ENCODE measurements around the gene CYP46A1. TPM values are rescaled to one million over a fixed set of nuclear protein-coding genes. Genes with fewer than 3 reads are reported as not detected.

CYP46A1 gene
- total RNA-seq, 3 donors from 2014 or later (not counting 1 experiment from before 2014, with no cell fraction given) = 0.09 to 0.45 (median 0.09) TPM

DNA sequence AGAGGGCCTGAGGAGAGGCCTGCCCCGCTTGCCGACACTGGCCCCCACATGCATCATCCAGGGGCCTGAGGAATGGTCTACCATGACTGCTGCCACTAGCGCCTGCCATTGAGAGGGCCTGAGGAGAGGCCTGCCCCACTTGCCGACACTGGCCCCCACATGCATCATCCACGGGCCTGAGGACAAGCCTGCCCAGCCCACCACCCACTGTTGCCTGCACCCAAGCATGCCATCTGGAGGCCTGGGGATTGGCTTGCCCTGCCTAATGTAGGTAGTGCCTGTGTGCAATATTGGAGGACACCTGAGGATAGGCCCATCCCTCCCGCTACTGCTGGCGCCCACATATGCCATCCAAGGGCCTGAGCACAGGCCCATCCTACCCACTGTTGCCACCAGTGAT, 24.4 kb downstream of the CYP46A1 start:
- H3K4me3 Mint-ChIP-seq = no peak overlapping the region
- peaks cover 11% of the 10 kb centered on the region for H3K36me3 Mint-ChIP-seq
- H3K27me3 ChIP-seq (ENCODE audit: control insufficient read depth, insufficient read depth, low read length) = no peaks in the 10 kb centered on the region
- H3K27ac Mint-ChIP-seq = no peak overlapping the region
- DNase-seq (no peak), ATAC-seq (no peak)
- no peaks in the 10 kb centered on the region for H3K4me1 Mint-ChIP-seq
- H3K9me3 ChIP-seq (ENCODE audit: control insufficient read depth, insufficient read depth, low read length) = peaks cover 4% of the 10 kb centered on the region
- intact Hi-C loops (cut with micrococcal nuclease) = no loop called here
- no peak overlapping the region for H3K4me3 ChIP-seq (ENCODE audit: low read length)
- peaks cover 4 to 20% of the 10 kb centered on the region in 2 donors for H3K27me3 Mint-ChIP-seq (ENCODE audit: low read depth in 2 of 2)
- 80% methylated on average over 7 of the region's 7 CpGs for WGBS (ENCODE audit: insufficient coverage)
- H3K27ac ChIP-seq (ENCODE audit: low read length) = no peak overlapping the region
- no peaks in the 10 kb centered on the region for H3K4me1 ChIP-seq (ENCODE audit: control insufficient read depth, insufficient read depth, low read length)
- H3K36me3 ChIP-seq (ENCODE audit: control insufficient read depth, insufficient read depth, low read length) = no peaks in the 10 kb centered on the region
- TF ChIP-seq, protein P1, sequence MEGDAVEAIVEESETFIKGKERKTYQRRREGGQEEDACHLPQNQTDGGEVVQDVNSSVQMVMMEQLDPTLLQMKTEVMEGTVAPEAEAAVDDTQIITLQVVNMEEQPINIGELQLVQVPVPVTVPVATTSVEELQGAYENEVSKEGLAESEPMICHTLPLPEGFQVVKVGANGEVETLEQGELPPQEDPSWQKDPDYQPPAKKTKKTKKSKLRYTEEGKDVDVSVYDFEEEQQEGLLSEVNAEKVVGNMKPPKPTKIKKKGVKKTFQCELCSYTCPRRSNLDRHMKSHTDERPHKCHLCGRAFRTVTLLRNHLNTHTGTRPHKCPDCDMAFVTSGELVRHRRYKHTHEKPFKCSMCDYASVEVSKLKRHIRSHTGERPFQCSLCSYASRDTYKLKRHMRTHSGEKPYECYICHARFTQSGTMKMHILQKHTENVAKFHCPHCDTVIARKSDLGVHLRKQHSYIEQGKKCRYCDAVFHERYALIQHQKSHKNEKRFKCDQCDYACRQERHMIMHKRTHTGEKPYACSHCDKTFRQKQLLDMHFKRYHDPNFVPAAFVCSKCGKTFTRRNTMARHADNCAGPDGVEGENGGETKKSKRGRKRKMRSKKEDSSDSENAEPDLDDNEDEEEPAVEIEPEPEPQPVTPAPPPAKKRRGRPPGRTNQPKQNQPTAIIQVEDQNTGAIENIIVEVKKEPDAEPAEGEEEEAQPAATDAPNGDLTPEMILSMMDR (IDR thresholded peaks at IDR 0.05) = no peak
- H3K9me3 Mint-ChIP-seq = peaks cover 2% of the 10 kb centered on the region in 2 donors

DNA sequence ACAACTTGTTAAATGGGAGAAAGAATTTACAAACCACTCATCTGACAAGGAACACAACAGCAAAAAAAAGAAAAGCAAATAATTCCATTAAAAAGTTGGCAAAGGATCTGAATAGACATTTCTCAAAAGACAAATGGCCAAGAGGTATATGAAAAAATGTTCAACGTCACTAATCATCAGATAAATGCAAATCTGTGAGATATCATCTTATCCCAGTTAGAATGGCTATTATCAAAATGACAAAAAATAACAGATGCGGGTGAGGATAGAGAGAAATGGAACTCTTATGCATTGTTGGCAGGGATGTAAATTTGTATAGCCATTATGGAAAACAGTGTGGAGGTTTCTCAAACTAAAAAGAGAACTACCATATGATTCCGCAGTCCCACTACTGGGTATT, 29.9 kb downstream of the CYP46A1 start:
- Mint-ChIP-seq H3K4me1 (no peaks in the 10 kb centered on the region), H3K9me3 (no peaks in the 10 kb centered on the region), H3K4me3 (no peak overlapping the region), H3K27me3 (ENCODE audit: low read depth in 2 of 2) (peaks cover 0 to 25% of the 10 kb centered on the region in 2 donors), H3K36me3 (no peaks in the 10 kb centered on the region), H3K27ac (no peak overlapping the region)
- intact Hi-C loops (cut with micrococcal nuclease) = no loop called here
- DNase-seq = no peak
- TF ChIP-seq, protein P1 (IDR thresholded peaks at IDR 0.05) = no peak
- Histone ChIP-seq H3K36me3 (ENCODE audit: control insufficient read depth, insufficient read depth, low read length) (no peaks in the 10 kb centered on the region), H3K27ac (ENCODE audit: low read length) (no peak overlapping the region), H3K27me3 (ENCODE audit: control insufficient read depth, insufficient read depth, low read length) (no peaks in the 10 kb centered on the region), H3K4me3 (ENCODE audit: low read length) (no peak overlapping the region), H3K9me3 (ENCODE audit: control insufficient read depth, insufficient read depth, low read length) (no peaks in the 10 kb centered on the region), H3K4me1 (ENCODE audit: control insufficient read depth, insufficient read depth, low read length) (no peaks in the 10 kb centered on the region)
- ATAC-seq = no peak
- WGBS (ENCODE audit: insufficient coverage) = 100% methylated on average over 1 of the region's 3 CpGs

DNA sequence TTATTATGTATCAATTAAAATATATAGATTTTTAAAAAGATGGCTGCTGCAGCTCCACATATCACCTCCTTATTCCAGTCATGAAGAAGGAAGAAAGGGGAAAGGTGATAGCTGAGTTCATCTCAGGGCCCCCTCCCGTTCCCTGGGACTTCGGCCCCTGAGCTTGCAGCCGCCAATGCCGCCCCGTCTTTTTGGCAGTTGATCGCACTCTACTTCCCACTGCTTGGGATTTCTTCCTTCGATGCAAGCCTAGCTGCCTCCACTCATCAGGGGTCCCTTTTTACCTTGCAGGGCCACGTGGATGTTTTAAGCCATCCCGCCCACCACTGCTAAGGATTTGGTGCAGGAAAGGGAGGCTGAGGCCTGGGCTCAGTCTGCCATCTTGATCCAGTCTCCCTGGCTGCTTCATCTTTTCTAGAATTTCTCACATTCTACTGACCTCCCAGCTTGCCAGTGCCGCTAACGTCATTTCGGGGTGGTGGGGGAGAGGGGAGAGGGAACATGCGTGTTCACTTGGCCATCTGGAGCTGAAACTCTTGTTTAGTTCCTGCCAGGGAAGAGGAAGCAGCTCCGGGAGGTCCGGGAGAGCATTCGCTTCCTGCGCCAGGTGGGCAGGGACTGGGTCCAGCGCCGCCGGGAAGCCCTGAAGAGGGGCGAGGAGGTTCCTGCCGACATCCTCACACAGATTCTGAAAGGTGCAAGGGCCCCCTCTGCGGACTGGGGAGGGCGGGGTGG, 31.3 kb downstream of the CYP46A1 start:
- intact Hi-C loops (cut with micrococcal nuclease) = no loop called here
- no peaks in the 10 kb centered on the region for H3K4me1 Mint-ChIP-seq
- Histone ChIP-seq H3K4me1 (ENCODE audit: control insufficient read depth, insufficient read depth, low read length) (no peaks in the 10 kb centered on the region), H3K4me3 (ENCODE audit: low read length) (no peak overlapping the region), H3K27ac (ENCODE audit: low read length) (no peak overlapping the region), H3K27me3 (ENCODE audit: control insufficient read depth, insufficient read depth, low read length) (no peaks in the 10 kb centered on the region), H3K36me3 (ENCODE audit: control insufficient read depth, insufficient read depth, low read length) (no peaks in the 10 kb centered on the region), H3K9me3 (ENCODE audit: control insufficient read depth, insufficient read depth, low read length) (no peaks in the 10 kb centered on the region)
- no peaks in the 10 kb centered on the region for H3K9me3 Mint-ChIP-seq
- DNase-seq (no peak), ATAC-seq (no peak)
- H3K36me3 Mint-ChIP-seq = no peaks in the 10 kb centered on the region
- TF ChIP-seq, protein P1 (IDR thresholded peaks at IDR 0.05) = no peak
- no peak overlapping the region for H3K4me3 Mint-ChIP-seq
- peaks cover 0 to 25% of the 10 kb centered on the region in 2 donors for H3K27me3 Mint-ChIP-seq (ENCODE audit: low read depth in 2 of 2)
- H3K27ac Mint-ChIP-seq = no peak overlapping the region
- 59% methylated on average over 24 of the region's 24 CpGs for WGBS (ENCODE audit: insufficient coverage)
